Measurements from ENCODE around the gene A2M. TPM values are rescaled to one million over a fixed set of nuclear protein-coding genes. Genes with fewer than 3 reads are reported as not detected.

The A2M gene
- total and polyA plus RNA-seq, 2 of the 4 experiments (the other 2 are of a cell fraction) = 1.1 to 3.2 TPM

GRCh38 chr12:9098463-9099026, 17.2 kb downstream of the A2M start:
- POLR2A ChIA-PET (ENCODE audit: unreplicated experiment) = no interaction called here
- dilution Hi-C loops (cut with HindIII; ENCODE audit: low sequenced_read_pairs, unreplicated experiment) = no loop called here

More at GRCh38 chr12:9098463-9099026, 17.2 kb downstream of the A2M start:
- H3K23ac ChIP-seq (ENCODE audit: low read depth, low read length) = no peak overlapping the region
- H3K4me1 ChIP-seq (ENCODE audit: control insufficient read depth, insufficient read depth, low read length) = no peaks in the 10 kb centered on the region
- no peak overlapping the region for H2AK5ac ChIP-seq (ENCODE audit: low read depth, low read length)
- H4K5ac ChIP-seq (ENCODE audit: low read depth, low read length) = no peak overlapping the region
- no peaks in the 10 kb centered on the region for H3K79me1 ChIP-seq (ENCODE audit: low read depth in 1 of 2, low read length in 2 of 2)
- H2AK9ac ChIP-seq (replicated peaks; ENCODE audit: low read depth, low read length, poor library complexity) = no peak overlapping the region
- H4K91ac ChIP-seq (ENCODE audit: insufficient read depth, low read depth, low read length) = no peak overlapping the region
- CTCF ChIA-PET = no interaction called here
- H3K4me3 ChIP-seq (ENCODE audit: insufficient read depth, low read depth, low read length) = no peak overlapping the region
- in situ Hi-C loops (cut with MboI; ENCODE audit: low sequenced_read_pairs) = no loop called here
- no CpG with 5 or more reads among the region's 14 CpGs for WGBS, 2 experiments (ENCODE audit: extremely low coverage in 2 of 2, insufficient read length in 1 of 2)
- H2BK5ac ChIP-seq (ENCODE audit: low read depth, low read length, poor library complexity, severe bottlenecking) = no peak overlapping the region
- H3K56ac ChIP-seq (ENCODE audit: extremely low read depth, insufficient read depth, low read length) = no peak overlapping the region
- no peak overlapping the region for H4K8ac ChIP-seq (ENCODE audit: low read depth in 2 of 2, low read length in 2 of 2)
- H3K14ac ChIP-seq (replicated peaks; ENCODE audit: low read depth, low read length) = no peak overlapping the region
- no peak overlapping the region for H2BK20ac ChIP-seq (ENCODE audit: low read depth, low read length)
- TF ChIP-seq SMC3 (IDR thresholded peaks at IDR 0.05; ENCODE audit: low read depth, low read length) (no peak), RFX5 (IDR thresholded peaks at IDR 0.05; ENCODE audit: low read depth, low read length) (no peak), RAD21 (IDR thresholded peaks at IDR 0.05; ENCODE audit: low read length) (no peak), ELK1 (IDR thresholded peaks at IDR 0.05; ENCODE audit: borderline replicate concordance, low read depth, low read length) (no peak), RCOR1 (IDR thresholded peaks at IDR 0.05; ENCODE audit: insufficient replicate concordance, low read length) (no peak), CTCF (conservative IDR thresholded peaks at IDR 0.05; ENCODE audit: low read depth, low read length) (no peak), MAZ (IDR thresholded peaks at IDR 0.05; ENCODE audit: borderline replicate concordance, low read depth, low read length) (no peak), FOS (IDR thresholded peaks at IDR 0.05; ENCODE audit: low read depth, low read length) (no peak), BHLHE40 (IDR thresholded peaks at IDR 0.05; ENCODE audit: low read depth, low read length) (no peak), USF2 (IDR thresholded peaks at IDR 0.05; ENCODE audit: low read depth, low read length) (no peak), MXI1 (IDR thresholded peaks at IDR 0.05; ENCODE audit: borderline replicate concordance, low read depth, low read length) (no peak)
- H2BK15ac ChIP-seq (ENCODE audit: low read depth, low read length) = no peak overlapping the region
- H3K36me3 ChIP-seq (ENCODE audit: control insufficient read depth, insufficient read depth, low read length) = peaks cover 4% of the 10 kb centered on the region; the same call in 1 of the 2 replicates
- H3K27me3 ChIP-seq (ENCODE audit: control insufficient read depth, insufficient read depth, low read length) = no peaks in the 10 kb centered on the region
- DNase-seq (no peak), ATAC-seq (ENCODE audit: low read depth) (no peak)
- no peaks in the 10 kb centered on the region for H4K20me1 ChIP-seq (ENCODE audit: insufficient read depth, low read length)
- BruUV-seq (replicated peaks) = no TSS peak
- H3K4ac ChIP-seq (ENCODE audit: low read depth, low read length) = no peak overlapping the region
- H3K9me1 ChIP-seq (ENCODE audit: insufficient read depth, low read length) = no peaks in the 10 kb centered on the region
- H3K4me2 ChIP-seq (ENCODE audit: low read depth, low read length) = no peak overlapping the region
- H3K18ac ChIP-seq (ENCODE audit: low read depth, low read length) = no peak overlapping the region
- H3K27ac ChIP-seq (ENCODE audit: insufficient read depth, low read length) = no peak overlapping the region
- no peak overlapping the region for H2BK120ac ChIP-seq (ENCODE audit: low read depth, low read length)
- H3K9me3 ChIP-seq (ENCODE audit: control insufficient read depth, insufficient read depth, low read length) = no peaks in the 10 kb centered on the region
- no peak overlapping the region for H2AFZ ChIP-seq (replicated peaks; ENCODE audit: low read length, poor library complexity)
- intact Hi-C loops (cut with micrococcal nuclease) = no loop called here
- H3K9ac ChIP-seq (ENCODE audit: low read depth, low read length) = no peak overlapping the region
